ENCODE measurements around the gene KCNE3. TPM values are rescaled to one million over a fixed set of nuclear protein-coding genes. Genes with fewer than 3 reads are reported as not detected.

Gene KCNE3
- total RNA-seq, 1 experiment from 2014 or later: not detected

DNA sequence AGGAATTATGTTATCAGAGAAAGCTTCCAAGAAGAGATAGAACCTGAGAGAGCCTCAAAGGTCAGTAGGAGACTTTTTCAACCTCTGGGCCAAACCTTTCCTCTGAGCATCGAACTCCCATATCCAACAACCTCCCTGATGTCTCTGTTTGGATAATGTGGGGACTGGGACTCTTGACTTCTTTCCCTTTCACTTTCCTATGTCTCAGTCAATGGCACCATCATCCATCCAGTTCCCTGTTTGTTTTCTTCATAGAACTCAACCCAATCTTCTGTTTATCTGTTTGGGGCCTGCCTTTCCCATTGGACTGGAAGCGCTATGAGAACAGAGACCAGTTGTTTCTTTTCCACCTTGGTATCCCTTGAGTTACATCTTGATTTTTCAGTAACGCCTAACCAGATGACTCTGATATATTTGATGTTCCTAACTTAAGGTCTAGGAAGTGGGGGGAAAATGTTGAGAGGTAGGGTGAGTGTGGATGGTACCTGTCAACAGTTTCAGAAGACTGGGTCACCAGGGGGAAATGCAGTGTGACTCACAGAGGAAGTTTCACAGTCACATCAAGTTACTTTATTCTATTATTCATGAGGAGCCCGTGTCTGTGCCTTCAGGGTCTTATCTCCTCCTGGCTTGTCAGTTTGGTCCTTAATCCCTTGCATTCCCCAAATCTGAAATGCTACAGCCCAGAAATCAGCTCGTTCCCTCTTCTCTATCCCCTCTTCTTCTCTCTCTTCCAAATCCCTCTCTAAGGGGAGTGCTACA, 4.5 kb upstream of the KCNE3 start:
- DNase-seq (ENCODE audit: low read depth): no peak

DNA sequence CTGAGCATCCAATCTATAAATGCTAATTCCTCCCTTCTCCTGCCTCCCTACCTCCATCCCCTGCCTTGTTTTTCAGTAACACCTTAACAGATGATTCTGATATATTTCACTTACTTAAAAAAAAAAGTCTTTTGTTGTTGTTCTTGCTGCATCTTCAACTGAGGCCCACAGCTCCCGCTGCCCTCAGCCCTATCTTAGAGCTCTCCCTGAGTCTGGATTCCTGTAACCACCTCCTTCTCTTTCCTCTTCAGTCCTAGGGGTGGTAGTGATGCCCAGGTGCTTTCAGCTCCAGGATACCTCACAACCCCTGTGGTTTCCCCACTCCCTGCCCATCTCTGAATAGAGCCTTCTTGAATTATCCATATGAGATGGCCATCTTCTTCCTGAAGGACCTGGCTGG, 3.7 kb upstream of the KCNE3 start:
- no peak for DNase-seq (ENCODE audit: low read depth)

GRCh38 chr11:74470526-74470925, 3.2 kb upstream of the KCNE3 start:
- no peak for DNase-seq (ENCODE audit: low read depth)

GRCh38 chr11:74468936-74469335, 1.6 kb upstream of the KCNE3 start:
- no peak for DNase-seq (ENCODE audit: low read depth)

GRCh38 chr11:74468521-74468920, 1.2 kb upstream of the KCNE3 start:
- no peak for DNase-seq (ENCODE audit: low read depth)

GRCh38 chr11:74468058-74468457, 709 bp upstream of the KCNE3 start:
- no peak for DNase-seq (ENCODE audit: low read depth)

GRCh38 chr11:74465291-74465708, 2.0 kb downstream of the KCNE3 start:
- DNase-seq (ENCODE audit: low read depth): no peak

GRCh38 chr11:74464746-74465145, 2.6 kb downstream of the KCNE3 start:
- DNase-seq (ENCODE audit: low read depth): no peak

DNA sequence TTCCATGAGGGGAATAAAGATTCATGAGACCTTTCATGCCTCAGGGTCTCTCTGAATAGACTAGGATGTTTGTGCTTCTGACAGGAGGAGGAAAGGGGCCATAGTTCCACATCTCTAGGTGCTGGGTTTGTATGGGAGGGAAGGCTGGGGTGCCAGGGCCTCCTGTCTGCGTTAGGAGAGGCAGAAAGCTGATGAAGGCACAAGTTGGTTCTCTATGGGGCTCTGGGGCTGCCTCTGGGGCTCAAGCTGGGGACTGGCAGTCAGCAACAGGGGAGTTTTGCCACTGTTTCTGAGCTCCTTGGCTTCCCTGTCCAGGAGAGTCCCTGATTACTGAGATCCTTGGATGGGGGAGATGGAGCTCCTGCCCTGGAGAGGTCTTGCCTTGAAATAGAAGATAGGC, 4.1 kb downstream of the KCNE3 start:
- no peak for DNase-seq (ENCODE audit: low read depth)

DNA sequence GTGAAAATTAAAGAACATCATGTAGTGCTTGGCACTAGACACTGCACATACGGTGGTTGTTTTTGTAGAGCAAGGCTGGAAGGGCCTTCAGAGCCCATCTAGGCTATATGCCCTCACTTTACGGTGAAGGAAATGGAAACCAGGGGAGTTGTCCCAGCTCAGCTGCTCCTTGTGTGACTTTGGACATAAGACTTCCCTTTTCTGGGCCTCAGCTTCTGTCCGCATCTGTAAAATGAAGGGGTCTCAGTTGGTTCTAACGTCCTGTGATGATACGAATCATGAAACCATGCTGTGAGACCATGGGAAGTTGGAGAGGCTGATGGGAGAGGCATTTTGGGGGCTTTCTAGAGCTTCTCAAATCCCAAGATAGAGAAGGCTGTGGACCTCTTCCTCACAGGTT, 4.7 kb downstream of the KCNE3 start:
- DNase-seq (ENCODE audit: low read depth): no peak

- no peak for DNase-seq (ENCODE audit: low read depth)
Measured at GRCh38 chr11:74462009-74462408, 5.3 kb downstream of the KCNE3 start.

DNA sequence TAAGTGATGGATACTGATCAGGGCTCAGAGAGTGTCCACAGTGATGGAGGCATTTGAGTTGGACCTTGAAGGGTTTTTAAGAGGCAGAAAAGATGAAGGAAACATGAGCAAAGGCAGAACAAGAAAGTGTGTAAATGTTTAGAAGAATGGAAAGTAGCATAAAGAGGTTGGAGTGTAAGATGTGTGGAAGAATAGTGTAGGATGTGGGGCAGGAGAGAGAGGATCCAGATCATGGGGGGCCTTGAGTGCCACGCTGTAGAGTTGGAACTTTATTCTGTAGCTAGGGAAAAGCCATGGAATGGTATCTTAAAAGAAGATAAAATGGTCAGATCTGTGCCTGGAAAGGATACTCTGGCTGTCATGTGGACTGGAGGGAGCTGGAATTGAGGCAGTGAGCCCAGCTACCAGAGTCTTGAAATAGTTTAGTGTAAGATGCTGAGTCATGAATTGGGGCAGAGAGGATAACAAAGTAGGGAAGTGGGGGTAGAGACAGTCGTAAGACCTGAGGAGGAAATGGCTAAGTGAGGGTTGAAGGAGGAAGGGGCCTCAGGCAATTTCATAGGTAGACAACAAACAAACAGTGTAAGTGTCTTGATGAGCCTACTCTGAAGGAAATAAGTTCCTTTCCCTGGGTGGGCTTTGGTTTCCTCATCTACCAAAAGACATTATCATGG, 6.7 kb downstream of the KCNE3 start:
- peak; percentile 24 for DNase-seq (ENCODE audit: low read depth)

- no peak for DNase-seq (ENCODE audit: low read depth)
Measured at GRCh38 chr11:74460065-74460464, 7.3 kb downstream of the KCNE3 start.

- DNase-seq (ENCODE audit: low read depth): no peak
Measured at GRCh38 chr11:74459584-74459983, 7.8 kb downstream of the KCNE3 start.

- no peak for DNase-seq (ENCODE audit: low read depth)
Measured at GRCh38 chr11:74457356-74457755, 10.0 kb downstream of the KCNE3 start.

GRCh38 chr11:74453373-74453975, 13.9 kb downstream of the KCNE3 start:
- DNase-seq (ENCODE audit: low read depth): peak; percentile 45

DNA sequence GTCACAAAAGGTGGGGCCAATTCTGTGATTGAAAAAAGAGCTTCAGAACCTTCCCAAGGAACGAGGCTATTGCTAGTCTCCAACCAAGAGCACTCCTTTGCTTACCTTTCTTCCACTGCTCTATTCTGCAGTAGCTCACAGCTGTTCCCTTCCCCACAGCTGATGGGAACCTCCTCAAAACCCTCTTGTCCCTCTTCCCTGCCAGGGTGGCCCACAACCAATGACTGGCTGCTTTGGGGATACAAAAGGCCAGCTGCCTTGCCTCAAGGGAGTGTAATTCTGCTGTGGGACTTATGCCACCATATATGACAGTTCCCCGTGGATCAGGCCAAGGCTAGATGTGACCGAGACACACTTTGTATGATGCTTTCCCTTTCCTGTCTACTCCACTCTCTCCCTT, 15.0 kb downstream of the KCNE3 start:
- no peak for DNase-seq (ENCODE audit: low read depth)

DNA sequence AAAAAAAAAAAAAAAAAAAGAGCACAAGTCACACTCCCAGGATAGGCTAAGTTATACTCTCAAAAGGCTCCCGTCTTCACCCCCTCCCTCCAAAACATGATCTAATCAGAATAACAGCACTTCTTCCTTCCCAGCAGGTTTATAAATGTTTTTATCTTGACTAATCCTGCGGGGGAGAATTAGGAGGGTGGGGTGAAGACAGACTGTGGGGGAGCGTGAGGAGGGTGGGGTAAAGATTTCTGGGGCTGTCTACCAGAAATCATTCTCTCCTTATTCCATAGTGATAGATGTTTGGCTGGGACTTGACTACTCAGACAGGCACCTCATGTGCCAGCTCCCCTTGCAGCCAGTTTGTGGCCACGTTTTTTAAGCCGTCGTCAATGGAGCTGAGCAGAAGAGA, 17.0 kb downstream of the KCNE3 start:
- DNase-seq (ENCODE audit: low read depth): no peak

DNA sequence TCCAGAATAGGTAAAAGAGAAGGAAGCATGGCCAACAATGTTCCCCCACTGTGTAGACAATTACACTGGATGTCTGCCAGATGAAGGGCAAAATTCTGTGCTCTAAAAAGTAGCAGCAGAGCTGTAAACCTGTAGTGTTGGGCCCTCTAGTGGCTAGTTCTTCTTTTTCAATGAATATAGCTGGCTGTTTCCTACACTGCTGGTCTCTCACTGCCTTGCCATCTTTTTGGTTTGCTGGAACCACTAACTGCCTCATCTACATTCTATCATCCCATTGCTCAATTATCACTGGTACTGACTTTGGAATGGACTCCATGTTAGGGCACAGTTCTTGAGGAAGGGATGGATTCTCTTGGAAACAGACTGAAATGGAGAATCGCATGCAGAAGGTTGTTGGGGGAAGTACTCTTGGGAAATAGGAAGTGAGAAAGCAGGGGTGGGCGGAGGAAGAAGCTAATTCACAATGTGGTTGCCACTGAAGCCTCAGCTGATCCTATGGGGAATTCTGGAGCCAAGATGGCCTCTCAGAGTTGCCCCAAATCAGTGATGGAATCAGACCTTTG, 17.9 kb downstream of the KCNE3 start:
- DNase-seq (ENCODE audit: low read depth): peak; percentile 76

DNA sequence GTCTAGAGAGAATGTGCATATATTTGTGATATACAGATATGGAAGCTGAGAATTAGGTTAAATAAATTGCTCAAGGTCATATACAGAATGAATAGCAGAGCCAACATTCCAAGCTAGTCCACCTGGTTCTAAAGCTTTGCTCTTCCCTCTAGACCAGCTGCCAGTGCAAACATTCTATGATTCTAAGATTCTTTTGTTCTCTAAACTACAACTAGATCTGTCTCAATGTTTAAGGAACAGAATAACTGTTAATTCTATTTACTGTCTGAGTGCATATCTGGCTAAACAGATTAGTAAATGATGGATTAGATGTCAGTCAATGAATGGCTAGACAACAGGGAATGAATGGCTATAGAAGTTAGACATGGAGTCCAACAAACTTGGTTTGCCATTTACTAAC, 19.6 kb downstream of the KCNE3 start:
- no peak for DNase-seq (ENCODE audit: low read depth)

DNA sequence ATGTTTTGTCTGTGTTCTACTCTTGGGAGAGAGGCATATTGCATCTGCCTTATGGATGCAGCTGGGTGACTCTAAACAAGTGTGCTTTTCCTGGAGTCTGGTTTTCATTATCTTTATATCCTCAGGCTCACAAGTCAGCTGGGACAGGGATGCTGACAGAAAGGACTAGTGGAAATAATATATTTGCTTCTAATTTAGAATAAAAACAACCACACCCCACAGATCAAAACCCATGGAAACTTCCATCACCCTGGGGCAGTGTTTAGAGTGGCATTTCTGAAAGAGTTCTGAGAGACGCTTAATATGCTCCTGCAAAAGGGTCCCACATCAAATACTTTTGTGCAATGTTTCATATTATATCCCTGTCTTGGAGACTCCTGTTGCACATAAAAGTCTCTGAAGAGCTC, 20.8 kb downstream of the KCNE3 start:
- no peak for DNase-seq (ENCODE audit: low read depth)

GRCh38 chr11:74444173-74444826, 23.0 kb downstream of the KCNE3 start:
- no peak for DNase-seq (ENCODE audit: low read depth)
